ENCODE data around the gene RGS19. TPM values are rescaled to one million over a fixed set of nuclear protein-coding genes. Genes with fewer than 3 reads are reported as not detected.
A peak's percentile ranks its signal among the peaks of the same experiment; 100 is the strongest.

Gene RGS19
- total and polyA plus RNA-seq, 4 donors = 4.9 to 12.9 (median 6.3) TPM

DNA sequence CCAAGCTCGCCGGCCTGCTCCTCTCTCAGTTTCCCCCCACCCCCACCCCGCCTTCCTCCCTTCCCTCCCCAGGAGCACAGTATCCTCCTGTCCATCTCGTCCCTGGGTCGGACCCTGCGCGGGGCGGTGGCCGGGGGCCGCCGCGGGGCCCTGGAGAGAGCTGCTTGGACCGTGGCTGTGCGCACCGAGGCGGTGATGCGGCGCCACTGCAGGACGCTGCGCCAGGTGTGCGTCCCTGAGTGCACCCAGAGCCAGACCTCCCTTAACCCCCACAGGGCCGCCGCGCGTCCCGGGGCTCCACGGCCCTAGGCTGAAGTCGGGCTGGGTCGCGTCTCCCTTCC, 41.1 kb downstream of the RGS19 start (continued):
- TF ChIP-seq GABPA (IDR thresholded peaks at IDR 0.05 in 1 of 2, conservative IDR thresholded peaks at IDR 0.05 in 1 of 2) (no peak), YY1 (IDR thresholded peaks at IDR 0.05) (no peak)
- TF ChIP-seq, protein P1, sequence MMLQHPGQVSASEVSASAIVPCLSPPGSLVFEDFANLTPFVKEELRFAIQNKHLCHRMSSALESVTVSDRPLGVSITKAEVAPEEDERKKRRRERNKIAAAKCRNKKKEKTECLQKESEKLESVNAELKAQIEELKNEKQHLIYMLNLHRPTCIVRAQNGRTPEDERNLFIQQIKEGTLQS (IDR thresholded peaks at IDR 0.05) = no peak

DNA sequence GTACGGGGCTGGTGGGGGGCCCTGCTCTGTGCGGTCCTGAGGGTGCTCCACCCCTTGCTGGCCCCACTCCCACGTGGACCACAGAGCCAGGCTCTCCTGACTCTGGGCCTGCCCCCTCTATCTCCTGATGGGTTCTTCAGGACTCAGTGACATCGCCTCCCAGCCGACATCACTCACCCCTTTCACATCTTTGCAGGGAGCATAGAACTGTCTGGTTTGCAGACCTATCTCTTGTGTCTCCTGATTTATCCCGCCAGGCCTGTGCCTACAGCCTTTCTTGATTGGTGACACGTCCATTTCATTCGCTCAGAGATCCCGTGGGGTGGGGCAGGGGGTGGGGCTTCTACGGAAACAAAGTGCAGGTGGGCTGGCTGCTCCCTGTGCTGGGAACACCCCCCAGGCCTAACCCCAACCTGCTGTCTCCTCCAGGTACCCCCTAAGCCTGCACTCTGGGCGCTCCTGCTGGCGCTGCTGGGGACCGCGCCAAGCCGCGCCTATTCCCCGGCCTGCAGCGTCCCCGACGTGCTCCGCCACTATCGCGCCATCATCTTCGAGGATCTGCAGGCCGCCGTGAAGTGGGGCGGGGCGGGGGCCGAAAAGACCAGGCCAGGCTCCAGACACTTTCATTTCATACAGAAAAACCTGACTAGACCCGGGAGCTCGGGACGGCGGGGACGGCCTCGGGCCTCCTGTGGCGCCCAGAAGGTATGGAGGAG, 41.7 kb downstream of the RGS19 start:
- no peak overlapping the region for H3K9ac ChIP-seq (ENCODE audit: low read depth in 1 of 2, low read length in 2 of 2)
- no peak for DNase-seq (ENCODE audit: low spot score)
- H3K9me3 ChIP-seq (ENCODE audit: control insufficient read depth in 4 of 4, low read length in 3 of 4) = no peaks in the 10 kb centered on the region
- no peak overlapping the region for H3K27ac ChIP-seq (ENCODE audit: low read depth in 1 of 2, low read length in 2 of 2)
- peaks cover 0 to 3% (median 2%) of the 10 kb centered on the region in 4 donors for H3K27me3 ChIP-seq (ENCODE audit: control insufficient read depth in 4 of 4, insufficient read depth in 4 of 4, low read length in 3 of 4)
- peak overlapping the region in 1 of 3 donors; percentile 61 for H3K4me3 ChIP-seq (ENCODE audit: low read depth in 1 of 3, low read length in 3 of 3)
- H3K36me3 ChIP-seq (ENCODE audit: control insufficient read depth in 4 of 4, insufficient read depth in 3 of 4, low read depth in 1 of 4, low read length in 3 of 4) = peaks cover 0 to 15% (median 6%) of the 10 kb centered on the region in 4 donors
- TF ChIP-seq TAF1 (conservative IDR thresholded peaks at IDR 0.05) (no peak), FOXA2 (IDR thresholded peaks at IDR 0.05) (no peak), NR2F2 (IDR thresholded peaks at IDR 0.05) (no peak), GABPA (IDR thresholded peaks at IDR 0.05 in 1 of 2, conservative IDR thresholded peaks at IDR 0.05 in 1 of 2) (no peak), REST (IDR thresholded peaks at IDR 0.05) (no peak), EGR1 (IDR thresholded peaks at IDR 0.05; ENCODE audit: low read depth in 2 of 2) (no peak), SP1 (IDR thresholded peaks at IDR 0.05) (no peak), RXRA (IDR thresholded peaks at IDR 0.05) (no peak), FOXA1 (IDR thresholded peaks at IDR 0.05) (no peak), YY1 (IDR thresholded peaks at IDR 0.05) (no peak), HNF4A (conservative IDR thresholded peaks at IDR 0.05) (no peak), RAD21 (IDR thresholded peaks at IDR 0.05) (no peak), HNF4G (IDR thresholded peaks at IDR 0.05) (no peak), JUND (IDR thresholded peaks at IDR 0.05) (no peak)
- TF ChIP-seq, protein P2, sequence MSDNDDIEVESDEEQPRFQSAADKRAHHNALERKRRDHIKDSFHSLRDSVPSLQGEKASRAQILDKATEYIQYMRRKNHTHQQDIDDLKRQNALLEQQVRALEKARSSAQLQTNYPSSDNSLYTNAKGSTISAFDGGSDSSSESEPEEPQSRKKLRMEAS (IDR thresholded peaks at IDR 0.05) = no peak
- TF ChIP-seq, protein P3, sequence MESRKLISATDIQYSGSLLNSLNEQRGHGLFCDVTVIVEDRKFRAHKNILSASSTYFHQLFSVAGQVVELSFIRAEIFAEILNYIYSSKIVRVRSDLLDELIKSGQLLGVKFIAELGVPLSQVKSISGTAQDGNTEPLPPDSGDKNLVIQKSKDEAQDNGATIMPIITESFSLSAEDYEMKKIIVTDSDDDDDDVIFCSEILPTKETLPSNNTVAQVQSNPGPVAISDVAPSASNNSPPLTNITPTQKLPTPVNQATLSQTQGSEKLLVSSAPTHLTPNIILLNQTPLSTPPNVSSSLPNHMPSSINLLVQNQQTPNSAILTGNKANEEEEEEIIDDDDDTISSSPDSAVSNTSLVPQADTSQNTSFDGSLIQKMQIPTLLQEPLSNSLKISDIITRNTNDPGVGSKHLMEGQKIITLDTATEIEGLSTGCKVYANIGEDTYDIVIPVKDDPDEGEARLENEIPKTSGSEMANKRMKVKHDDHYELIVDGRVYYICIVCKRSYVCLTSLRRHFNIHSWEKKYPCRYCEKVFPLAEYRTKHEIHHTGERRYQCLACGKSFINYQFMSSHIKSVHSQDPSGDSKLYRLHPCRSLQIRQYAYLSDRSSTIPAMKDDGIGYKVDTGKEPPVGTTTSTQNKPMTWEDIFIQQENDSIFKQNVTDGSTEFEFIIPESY (IDR thresholded peaks at IDR 0.05) = no peak
- TF ChIP-seq, protein P1 (IDR thresholded peaks at IDR 0.05) = no peak
- TF ChIP-seq, protein P4, sequence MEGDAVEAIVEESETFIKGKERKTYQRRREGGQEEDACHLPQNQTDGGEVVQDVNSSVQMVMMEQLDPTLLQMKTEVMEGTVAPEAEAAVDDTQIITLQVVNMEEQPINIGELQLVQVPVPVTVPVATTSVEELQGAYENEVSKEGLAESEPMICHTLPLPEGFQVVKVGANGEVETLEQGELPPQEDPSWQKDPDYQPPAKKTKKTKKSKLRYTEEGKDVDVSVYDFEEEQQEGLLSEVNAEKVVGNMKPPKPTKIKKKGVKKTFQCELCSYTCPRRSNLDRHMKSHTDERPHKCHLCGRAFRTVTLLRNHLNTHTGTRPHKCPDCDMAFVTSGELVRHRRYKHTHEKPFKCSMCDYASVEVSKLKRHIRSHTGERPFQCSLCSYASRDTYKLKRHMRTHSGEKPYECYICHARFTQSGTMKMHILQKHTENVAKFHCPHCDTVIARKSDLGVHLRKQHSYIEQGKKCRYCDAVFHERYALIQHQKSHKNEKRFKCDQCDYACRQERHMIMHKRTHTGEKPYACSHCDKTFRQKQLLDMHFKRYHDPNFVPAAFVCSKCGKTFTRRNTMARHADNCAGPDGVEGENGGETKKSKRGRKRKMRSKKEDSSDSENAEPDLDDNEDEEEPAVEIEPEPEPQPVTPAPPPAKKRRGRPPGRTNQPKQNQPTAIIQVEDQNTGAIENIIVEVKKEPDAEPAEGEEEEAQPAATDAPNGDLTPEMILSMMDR (IDR thresholded peaks at IDR 0.05; ENCODE audit: low read depth, low read length, missing input control) = no peak
- 14% methylated on average over 36 of the region's 36 CpGs for WGBS
- peaks cover 7 to 26% (median 11%) of the 10 kb centered on the region in 4 donors for H3K4me1 ChIP-seq (ENCODE audit: control insufficient read depth in 4 of 4, insufficient read depth in 4 of 4, low read length in 3 of 4)

All from liver (tissue), 9 donors.